H1 (cell line): ENCODE measurements around the gene NFIA.

Source experiments
- CEBPB ChIP-seq: IDR thresholded peaks from 2 replicates; pipeline ENCODE4 v1.6.1; 2012; ENCODE audit warnings: low read depth, low read length
- CTCF ChIP-seq, 3 experiments: IDR thresholded peaks; 1 replicate in 2 of 3; 2 replicates in 1 of 3; pipeline versions ENCODE4 v1.5.1 to v1.6.1; 2011; ENCODE audit warnings: low read length in 3 of 3, mild to moderate bottlenecking in 3 of 3, inconsistent platforms in 2 of 3, low read depth in 1 of 3, moderate library complexity in 1 of 3; ENCODE audit not compliant: insufficient read depth in 1 of 3; ENCODE audit errors: control extremely low read depth in 1 of 3
- POLR2A ChIP-seq, 2 experiments: IDR thresholded peaks; 1 replicate in 1 of 2; 2 replicates in 1 of 2; pipeline ENCODE4 v1.6.1; 2011; ENCODE audit warnings: low read depth in 2 of 2, low read length in 2 of 2, mild to moderate bottlenecking in 2 of 2; ENCODE audit errors: control extremely low read depth in 1 of 2
- SIRT6 ChIP-seq: IDR thresholded peaks from one replicate; pipeline ENCODE4 v1.7.1; 2012; ENCODE audit warnings: low read length, inconsistent platforms
- YY1 ChIP-seq: IDR thresholded peaks from 2 replicates; pipeline ENCODE4 v1.6.1; 2011; ENCODE audit warnings: low read depth, mild to moderate bottlenecking, low read length

- TF ChIP-seq YY1 (no peak), CTCF (IDR thresholded peaks at IDR 0.05; ENCODE audit: control extremely low read depth in 1 of 3, insufficient read depth in 1 of 3, low read depth in 1 of 3, low read length in 3 of 3) (no peak), POLR2A (IDR thresholded peaks at IDR 0.05; ENCODE audit: control extremely low read depth in 1 of 2, low read depth in 2 of 2, low read length in 2 of 2) (no peak), CEBPB (no peak), SIRT6 (no peak)
Measured at GRCh38 chr1:61389194-61389925, 307.0 kb downstream of the NFIA start.
